Measurements from ENCODE around the gene SPTBN5.

Gene SPTBN5

GRCh38 chr15:41936649-41937567 lies 43.1 kb upstream of the SPTBN5 start:
- Histone ChIP-seq H3K27me3 (ENCODE audit: insufficient read depth, low read length) (no peaks in the 10 kb centered on the region), H3K9me3 (ENCODE audit: low read length) (no peaks in the 10 kb centered on the region), H3F3A (ENCODE audit: insufficient read depth, low read length) (no peaks in the 10 kb centered on the region), H3K27ac (ENCODE audit: low read depth, low read length, poor library complexity, severe bottlenecking) (peak overlapping the region; percentile 49), H3K4me1 (ENCODE audit: insufficient read depth, low read length, severe bottlenecking) (peaks cover 39% of the 10 kb centered on the region), H3K36me3 (ENCODE audit: insufficient read depth, low read length) (no peaks in the 10 kb centered on the region), H3K4me3 (ENCODE audit: low read depth, low read length, poor library complexity, severe bottlenecking) (no peak overlapping the region), H3K9ac (ENCODE audit: low read length) (no peak overlapping the region), H3K4me2 (ENCODE audit: low read length) (peak overlapping the region; percentile 7; the same call in 1 of the 2 replicates), H4K20me1 (ENCODE audit: insufficient read depth, low read length) (no peaks in the 10 kb centered on the region), H3K79me2 (ENCODE audit: insufficient read depth, low read length) (no peaks in the 10 kb centered on the region), H3K9me2 (ENCODE audit: low read depth, low read length) (no peaks in the 10 kb centered on the region), H2AFZ (ENCODE audit: low read length) (no peak overlapping the region)
- TF ChIP-seq CTCF (IDR thresholded peaks at IDR 0.05; ENCODE audit: low read length) (peak; percentile 43; the same call in 1 of the 2 replicates), EZH2 (IDR thresholded peaks at IDR 0.05; ENCODE audit: borderline replicate concordance, low read length) (no peak)

GRCh38 chr15:41936155-41936554 lies 42.3 kb upstream of the SPTBN5 start:
- no peak overlapping the region for H3K9ac ChIP-seq (ENCODE audit: low read length)
- no peaks in the 10 kb centered on the region for H3K9me2 ChIP-seq (ENCODE audit: low read depth, low read length)
- peaks cover 39% of the 10 kb centered on the region for H3K4me1 ChIP-seq (ENCODE audit: insufficient read depth, low read length, severe bottlenecking)
- peak overlapping the region; percentile 49 for H3K27ac ChIP-seq (ENCODE audit: low read depth, low read length, poor library complexity, severe bottlenecking)
- H2AFZ ChIP-seq (ENCODE audit: low read length) = no peak overlapping the region
- H3F3A ChIP-seq (ENCODE audit: insufficient read depth, low read length) = no peaks in the 10 kb centered on the region
- H4K20me1 ChIP-seq (ENCODE audit: insufficient read depth, low read length) = no peaks in the 10 kb centered on the region
- no peaks in the 10 kb centered on the region for H3K79me2 ChIP-seq (ENCODE audit: insufficient read depth, low read length)
- no peaks in the 10 kb centered on the region for H3K27me3 ChIP-seq (ENCODE audit: insufficient read depth, low read length)
- no peak overlapping the region for H3K4me2 ChIP-seq (ENCODE audit: low read length)
- no peak overlapping the region for H3K4me3 ChIP-seq (ENCODE audit: low read depth, low read length, poor library complexity, severe bottlenecking)
- TF ChIP-seq EZH2 (IDR thresholded peaks at IDR 0.05; ENCODE audit: borderline replicate concordance, low read length) (no peak), CTCF (IDR thresholded peaks at IDR 0.05; ENCODE audit: low read length) (no peak)
- H3K9me3 ChIP-seq (ENCODE audit: low read length) = no peaks in the 10 kb centered on the region
- H3K36me3 ChIP-seq (ENCODE audit: insufficient read depth, low read length) = no peaks in the 10 kb centered on the region

- Histone ChIP-seq H4K20me1 (ENCODE audit: insufficient read depth, low read length) (no peaks in the 10 kb centered on the region), H3K9me2 (ENCODE audit: low read depth, low read length) (no peaks in the 10 kb centered on the region), H2AFZ (ENCODE audit: low read length) (no peak overlapping the region), H3K27ac (ENCODE audit: low read depth, low read length, poor library complexity, severe bottlenecking) (peak overlapping the region; percentile 49), H3K9me3 (ENCODE audit: low read length) (no peaks in the 10 kb centered on the region), H3K27me3 (ENCODE audit: insufficient read depth, low read length) (no peaks in the 10 kb centered on the region), H3K9ac (ENCODE audit: low read length) (no peak overlapping the region), H3K4me3 (ENCODE audit: low read depth, low read length, poor library complexity, severe bottlenecking) (no peak overlapping the region), H3K4me1 (ENCODE audit: insufficient read depth, low read length, severe bottlenecking) (peaks cover 43% of the 10 kb centered on the region), H3K79me2 (ENCODE audit: insufficient read depth, low read length) (no peaks in the 10 kb centered on the region), H3K36me3 (ENCODE audit: insufficient read depth, low read length) (no peaks in the 10 kb centered on the region), H3K4me2 (ENCODE audit: low read length) (no peak overlapping the region; the same call in 1 of the 2 replicates), H3F3A (ENCODE audit: insufficient read depth, low read length) (no peaks in the 10 kb centered on the region)
- TF ChIP-seq CTCF (IDR thresholded peaks at IDR 0.05; ENCODE audit: low read length) (no peak), EZH2 (IDR thresholded peaks at IDR 0.05; ENCODE audit: borderline replicate concordance, low read length) (no peak)
Observed at GRCh38 chr15:41935566-41936020, 41.7 kb upstream of the SPTBN5 start.
